Activated CD4-positive, alpha-beta T cell treated with anti-CD3 and anti-CD28 coated beads, Interleukin-2, amount 50 U/mL, for 24 hours (primary cell): ENCODE measurements around the gene CLEC2A.
"Not testable (repeated sequence)": the region's sequence is repeated elsewhere in the genome, so short reads cannot be mapped to it uniquely, and the experiment has no call there.

Source experiments
- DNase-seq, 2 donors: peaks; one replicate each; pipeline ENCODE4 v3.0.0-alpha.2; 2020; ENCODE audit warnings: low read depth in 1 of 2, low spot score in 1 of 2

CLEC2A gene

GRCh38 chr12:9883175-9883574 lies 49.0 kb downstream of the CLEC2A start:
- DNase-seq, result no peak

- no peak for DNase-seq
Observed at GRCh38 chr12:9881988-9882387, 50.2 kb downstream of the CLEC2A start.

GRCh38 chr12:9881246-9881645 lies 50.9 kb downstream of the CLEC2A start, which contains the start of gene KLRF2:
Gene KLRF2 (plus strand): TSS chr12:9881489. CDS start chr12:9881596, 107 bp downstream.
- DNase-seq, result no peak

GRCh38 chr12:9880532-9881078 lies 51.6 kb downstream of the CLEC2A start:
- DNase-seq, result no peak

- DNase-seq, result not testable (repeated sequence)
Observed at GRCh38 chr12:9876120-9876519, 56.0 kb downstream of the CLEC2A start.

GRCh38 chr12:9872742-9873141 lies 59.4 kb downstream of the CLEC2A start:
- no peak for DNase-seq

GRCh38 chr12:9872162-9872561 lies 60.0 kb downstream of the CLEC2A start:
- no peak for DNase-seq

GRCh38 chr12:9870286-9870866 lies 61.8 kb downstream of the CLEC2A start:
- no peak for DNase-seq

GRCh38 chr12:9869307-9870161 lies 62.6 kb downstream of the CLEC2A start, which contains the start of gene CLEC2B:
Gene CLEC2B (minus strand): TSS chr12:9869354.
- no peak for DNase-seq

GRCh38 chr12:9868951-9869306 lies 63.2 kb downstream of the CLEC2A start:
- DNase-seq, result no peak

GRCh38 chr12:9868311-9868801 lies 63.8 kb downstream of the CLEC2A start:
- no peak for DNase-seq

GRCh38 chr12:9867531-9867930 lies 64.6 kb downstream of the CLEC2A start:
- DNase-seq, result no peak

- no peak for DNase-seq
Observed at GRCh38 chr12:9866860-9867269, 65.3 kb downstream of the CLEC2A start.

GRCh38 chr12:9864913-9865675 lies 67.1 kb downstream of the CLEC2A start:
- no peak for DNase-seq
